Neural progenitor cell (in vitro differentiated cells): ENCODE data around the gene MSGN1. TPM values are rescaled to one million over a fixed set of nuclear protein-coding genes. Genes with fewer than 3 reads are reported as not detected.

ENCODE experiments used
- DNase-seq: peaks from one replicate; pipeline ENCODE4 v3.0.0-alpha.2; 2016; ENCODE audit warnings: low spot score
- H2AFZ ChIP-seq: fragments of 200-600 bp; sonication (generic); replicated peaks from 2 replicates; pipeline ENCODE4 v1.6.1; 2016; ENCODE audit warnings: antibody characterized with exemption
- H3F3A ChIP-seq: fragments of 200-600 bp; sonication (generic); 2 replicates; pipeline ENCODE4 v1.6.1; 2016; ENCODE audit warnings: antibody characterized with exemption, low read depth
- H3K27ac ChIP-seq: fragments of 200-600 bp; sonication (generic); 2 replicates; pipeline ENCODE4 v1.5.1; 2016; ENCODE audit warnings: mild to moderate bottlenecking
- H3K27me3 ChIP-seq: fragments of 200-600 bp; sonication (generic); 2 replicates; pipeline ENCODE4 v1.6.1; 2016; ENCODE audit warnings: mild to moderate bottlenecking, moderate library complexity
- H3K36me3 ChIP-seq: fragments of 200-600 bp; sonication (generic); 2 replicates; pipeline ENCODE4 v1.5.1; 2016
- H3K4me1 ChIP-seq: fragments of 200-600 bp; sonication (generic); 2 replicates; pipeline ENCODE4 v1.6.1; 2016; ENCODE audit warnings: mixed run types
- H3K4me2 ChIP-seq: fragments of 200-600 bp; sonication (generic); 2 replicates; pipeline ENCODE4 v1.6.1; 2016
- H3K4me3 ChIP-seq: fragments of 200-600 bp; sonication (generic); 2 replicates; pipeline ENCODE4 v1.5.1; 2016
- H3K79me2 ChIP-seq: fragments of 200-600 bp; sonication (generic); 2 replicates; pipeline ENCODE4 v1.6.1; 2016; ENCODE audit warnings: low read depth
- H3K9ac ChIP-seq: fragments of 200-600 bp; sonication (generic); 2 replicates; pipeline ENCODE4 v1.6.1; 2016
- H3K9me3 ChIP-seq: fragments of 200-600 bp; sonication (generic); 2 replicates; pipeline ENCODE4 v1.5.1; 2016; ENCODE audit warnings: low read depth
- H4K20me1 ChIP-seq: fragments of 200-600 bp; sonication (generic); 2 replicates; pipeline ENCODE4 v1.6.1; 2016; ENCODE audit warnings: low read depth
- H3K27ac Mint-ChIP-seq: 3 replicates; pipeline ENCODE4 v1.8.0; 2021; ENCODE audit warnings: mixed read lengths
- H3K27me3 Mint-ChIP-seq: 2 replicates; pipeline ENCODE4 v1.8.0; 2022; ENCODE audit warnings: low read depth, mild to moderate bottlenecking, inconsistent platforms, moderate library complexity, mixed read lengths; ENCODE audit not compliant: insufficient read depth
- H3K36me3 Mint-ChIP-seq: 3 replicates; pipeline ENCODE4 v1.8.0; 2021; ENCODE audit warnings: mixed read lengths
- H3K4me1 Mint-ChIP-seq: 3 replicates; pipeline ENCODE4 v1.8.0; 2021; ENCODE audit warnings: mixed read lengths
- H3K4me3 Mint-ChIP-seq: 3 replicates; pipeline ENCODE4 v1.8.0; 2021; ENCODE audit warnings: mild to moderate bottlenecking, moderate library complexity, mixed read lengths
- H3K9me3 Mint-ChIP-seq: 3 replicates; pipeline ENCODE4 v1.8.0; 2020; ENCODE audit warnings: mixed read lengths
- EZH2 ChIP-seq: fragments of 200-600 bp; sonication (generic); IDR thresholded peaks from 2 replicates; pipeline ENCODE4 v1.6.1; 2017; ENCODE audit warnings: antibody characterized with exemption, mild to moderate bottlenecking, moderate library complexity
- EZH2phosphoT487 ChIP-seq: fragments of 200-600 bp; sonication (generic); IDR thresholded peaks from 2 replicates; pipeline ENCODE4 v1.6.1; 2017; ENCODE audit warnings: antibody characterized with exemption
- total RNA-seq: library from RNA; depleted of rRNA; stranded (reverse); fragments of >200 nt; gene quantifications from 2 replicates; pipeline ENCODE4 v1.2.3, GENCODE V29; 2015; ENCODE audit warnings: low replicate concordance
- TF ChIP-seq, protein P1 (sequence below): fragments of 200-600 bp; sonication (generic); IDR thresholded peaks from 2 replicates; pipeline ENCODE4 v1.5.1; 2017; ENCODE audit warnings: antibody characterized with exemption, mild to moderate bottlenecking

The MSGN1 gene
- total RNA-seq, 1 donor from 2014 or later, result not detected

DNA sequence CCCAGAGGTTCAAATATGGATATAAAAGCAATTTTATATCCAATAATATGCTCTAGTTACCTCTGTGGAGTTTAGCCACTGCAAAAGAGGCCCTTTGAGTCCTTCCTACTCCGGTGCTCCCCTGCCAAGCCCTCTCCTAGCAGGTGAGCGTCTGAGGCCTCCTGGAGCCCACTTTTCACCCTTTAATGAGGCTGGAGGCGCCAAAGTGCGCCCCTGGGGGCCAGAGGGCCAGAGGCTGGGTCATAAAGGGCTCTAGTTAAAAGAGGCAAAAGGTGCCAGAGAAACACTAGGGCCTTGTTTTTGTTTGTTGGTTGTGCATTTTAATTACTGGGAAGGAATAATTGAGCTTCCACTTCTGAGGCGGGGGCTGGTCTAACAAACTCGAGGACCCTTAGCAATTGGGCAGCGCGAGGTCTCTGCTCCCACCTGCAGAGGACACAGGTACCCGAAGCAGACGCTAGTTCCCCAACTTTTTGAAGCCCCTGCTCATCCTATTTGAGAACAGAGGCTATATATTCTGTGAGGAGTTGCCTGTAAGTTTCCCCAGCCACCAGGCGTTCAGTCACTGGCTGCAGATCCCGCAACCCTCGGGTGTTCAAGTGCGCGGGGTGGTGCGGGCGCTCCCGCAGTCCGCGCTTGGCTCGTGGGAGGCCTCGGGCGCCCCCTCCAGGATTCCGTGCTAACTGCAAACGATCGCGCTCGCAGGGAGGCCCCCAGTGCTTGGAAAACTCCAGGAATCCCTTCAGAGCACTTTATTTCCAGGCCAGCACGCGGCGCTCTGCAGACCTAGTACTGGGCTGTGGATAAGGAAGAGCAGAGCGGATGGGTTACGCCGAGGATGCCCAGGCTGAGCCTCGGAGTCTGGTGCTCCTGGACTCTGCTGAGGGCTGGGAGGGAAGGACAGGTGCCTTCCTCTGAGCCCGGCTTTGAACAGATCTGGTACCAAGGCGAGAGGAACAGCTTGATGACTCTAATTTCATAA lies 14.1 kb downstream of the MSGN1 start:
- Mint-ChIP-seq H3K4me3 (peak overlapping the region; percentile 50), H3K27me3 (peaks cover 26% of the 10 kb centered on the region)

DNA sequence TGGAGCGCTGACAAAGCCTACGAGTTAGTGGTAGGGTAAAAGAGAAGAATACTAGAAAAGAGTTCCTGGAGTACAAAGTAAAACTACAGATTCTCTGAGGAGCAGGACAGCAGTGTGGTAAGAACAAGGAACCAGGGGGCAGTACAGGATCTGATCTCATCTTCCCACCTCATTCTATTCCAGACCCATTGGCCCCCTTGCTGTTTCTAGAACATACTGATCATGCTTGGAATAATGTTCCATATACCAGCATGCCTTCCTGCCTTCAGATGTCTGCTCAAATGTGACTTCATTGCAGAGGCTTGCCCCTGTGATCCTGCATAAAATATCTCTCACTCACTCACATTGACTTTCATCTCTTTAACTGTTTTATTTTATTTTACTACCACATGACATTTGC lies 19.3 kb downstream of the MSGN1 start:
- H3K27ac ChIP-seq, result no peak overlapping the region
- DNase-seq, result no peak
- H3K4me1 ChIP-seq, result no peaks in the 10 kb centered on the region
- no peaks in the 10 kb centered on the region for H3K36me3 Mint-ChIP-seq
- H3F3A ChIP-seq, result no peaks in the 10 kb centered on the region
- no peak overlapping the region for H3K4me2 ChIP-seq
- peaks cover 24% of the 10 kb centered on the region for H3K27me3 ChIP-seq
- no peaks in the 10 kb centered on the region for H4K20me1 ChIP-seq
- no peaks in the 10 kb centered on the region for H3K79me2 ChIP-seq
- H3K4me3 Mint-ChIP-seq, result no peak overlapping the region
- peaks cover 2% of the 10 kb centered on the region for H3K27me3 Mint-ChIP-seq
- TF ChIP-seq, protein P1, sequence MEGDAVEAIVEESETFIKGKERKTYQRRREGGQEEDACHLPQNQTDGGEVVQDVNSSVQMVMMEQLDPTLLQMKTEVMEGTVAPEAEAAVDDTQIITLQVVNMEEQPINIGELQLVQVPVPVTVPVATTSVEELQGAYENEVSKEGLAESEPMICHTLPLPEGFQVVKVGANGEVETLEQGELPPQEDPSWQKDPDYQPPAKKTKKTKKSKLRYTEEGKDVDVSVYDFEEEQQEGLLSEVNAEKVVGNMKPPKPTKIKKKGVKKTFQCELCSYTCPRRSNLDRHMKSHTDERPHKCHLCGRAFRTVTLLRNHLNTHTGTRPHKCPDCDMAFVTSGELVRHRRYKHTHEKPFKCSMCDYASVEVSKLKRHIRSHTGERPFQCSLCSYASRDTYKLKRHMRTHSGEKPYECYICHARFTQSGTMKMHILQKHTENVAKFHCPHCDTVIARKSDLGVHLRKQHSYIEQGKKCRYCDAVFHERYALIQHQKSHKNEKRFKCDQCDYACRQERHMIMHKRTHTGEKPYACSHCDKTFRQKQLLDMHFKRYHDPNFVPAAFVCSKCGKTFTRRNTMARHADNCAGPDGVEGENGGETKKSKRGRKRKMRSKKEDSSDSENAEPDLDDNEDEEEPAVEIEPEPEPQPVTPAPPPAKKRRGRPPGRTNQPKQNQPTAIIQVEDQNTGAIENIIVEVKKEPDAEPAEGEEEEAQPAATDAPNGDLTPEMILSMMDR, result no peak
- TF ChIP-seq EZH2 (no peak), EZH2phosphoT487 (no peak)
- H3K36me3 ChIP-seq, result no peaks in the 10 kb centered on the region
- no peak overlapping the region for H3K9ac ChIP-seq
- H3K4me3 ChIP-seq, result no peak overlapping the region
- H3K4me1 Mint-ChIP-seq, result peaks cover 5% of the 10 kb centered on the region
- no peaks in the 10 kb centered on the region for H3K9me3 ChIP-seq
- H3K27ac Mint-ChIP-seq, result no peak overlapping the region
- no peaks in the 10 kb centered on the region for H3K9me3 Mint-ChIP-seq
- no peak overlapping the region for H2AFZ ChIP-seq

More for the DNA sequence above, 14.1 kb downstream of the MSGN1 start:
- Histone ChIP-seq H3K36me3 (no peaks in the 10 kb centered on the region), H3K79me2 (no peaks in the 10 kb centered on the region), H3K9me3 (no peaks in the 10 kb centered on the region), H4K20me1 (peaks cover 10% of the 10 kb centered on the region), H3K9ac (no peak overlapping the region), H3K4me1 (peaks cover 21% of the 10 kb centered on the region), H2AFZ (peak overlapping the region; percentile 69), H3F3A (peaks cover 27% of the 10 kb centered on the region), H3K27ac (no peak overlapping the region), H3K4me2 (peak overlapping the region; percentile 65), H3K27me3 (peaks cover 42% of the 10 kb centered on the region), H3K4me3 (peak overlapping the region; percentile 21)
- TF ChIP-seq EZH2phosphoT487 (no peak), EZH2 (peak; percentile 43)
- TF ChIP-seq, protein P1, result peak; percentile 98
- Mint-ChIP-seq H3K9me3 (peaks cover 3% of the 10 kb centered on the region), H3K27ac (no peak overlapping the region), H3K4me1 (peaks cover 14% of the 10 kb centered on the region), H3K36me3 (no peaks in the 10 kb centered on the region)
- peak; percentile 93 for DNase-seq

DNA sequence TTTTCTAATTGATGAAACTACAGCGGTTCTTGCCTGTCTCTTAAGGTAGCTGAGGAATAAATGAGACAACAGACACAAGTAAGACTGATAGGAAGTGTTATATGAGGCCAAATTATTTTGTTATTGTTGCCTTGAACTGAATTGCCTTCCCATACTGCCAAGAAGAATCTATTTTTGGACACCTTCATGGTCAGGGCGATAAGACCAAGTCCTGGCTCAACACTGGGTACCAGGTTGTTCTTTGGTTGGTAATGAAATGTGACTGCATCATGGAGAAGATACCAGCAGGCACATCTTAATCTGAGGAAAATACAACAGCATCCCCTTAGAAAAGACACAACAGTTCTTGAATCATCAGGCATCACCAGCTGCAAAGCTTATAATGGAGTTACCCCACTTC lies 23.7 kb downstream of the MSGN1 start:
- no peaks in the 10 kb centered on the region for H3F3A ChIP-seq
- no peaks in the 10 kb centered on the region for H3K4me1 ChIP-seq
- no peak overlapping the region for H3K27ac ChIP-seq
- H3K9ac ChIP-seq, result no peak overlapping the region
- H2AFZ ChIP-seq, result no peak overlapping the region
- no peak overlapping the region for H3K27ac Mint-ChIP-seq
- H3K9me3 ChIP-seq, result no peaks in the 10 kb centered on the region
- peaks cover 6% of the 10 kb centered on the region for H3K27me3 Mint-ChIP-seq
- no peak overlapping the region for H3K4me2 ChIP-seq
- H3K27me3 ChIP-seq, result no peaks in the 10 kb centered on the region
- H4K20me1 ChIP-seq, result no peaks in the 10 kb centered on the region
- H3K36me3 Mint-ChIP-seq, result no peaks in the 10 kb centered on the region
- DNase-seq, result no peak
- TF ChIP-seq, protein P1, result no peak
- TF ChIP-seq EZH2phosphoT487, result no peak
- TF ChIP-seq EZH2, result no peak
- H3K79me2 ChIP-seq, result no peaks in the 10 kb centered on the region
- no peaks in the 10 kb centered on the region for H3K4me1 Mint-ChIP-seq
- no peak overlapping the region for H3K4me3 Mint-ChIP-seq
- no peaks in the 10 kb centered on the region for H3K9me3 Mint-ChIP-seq
- H3K36me3 ChIP-seq, result no peaks in the 10 kb centered on the region
- H3K4me3 ChIP-seq, result no peak overlapping the region
